ENCODE data around the gene LRRC45.

Gene LRRC45

DNA sequence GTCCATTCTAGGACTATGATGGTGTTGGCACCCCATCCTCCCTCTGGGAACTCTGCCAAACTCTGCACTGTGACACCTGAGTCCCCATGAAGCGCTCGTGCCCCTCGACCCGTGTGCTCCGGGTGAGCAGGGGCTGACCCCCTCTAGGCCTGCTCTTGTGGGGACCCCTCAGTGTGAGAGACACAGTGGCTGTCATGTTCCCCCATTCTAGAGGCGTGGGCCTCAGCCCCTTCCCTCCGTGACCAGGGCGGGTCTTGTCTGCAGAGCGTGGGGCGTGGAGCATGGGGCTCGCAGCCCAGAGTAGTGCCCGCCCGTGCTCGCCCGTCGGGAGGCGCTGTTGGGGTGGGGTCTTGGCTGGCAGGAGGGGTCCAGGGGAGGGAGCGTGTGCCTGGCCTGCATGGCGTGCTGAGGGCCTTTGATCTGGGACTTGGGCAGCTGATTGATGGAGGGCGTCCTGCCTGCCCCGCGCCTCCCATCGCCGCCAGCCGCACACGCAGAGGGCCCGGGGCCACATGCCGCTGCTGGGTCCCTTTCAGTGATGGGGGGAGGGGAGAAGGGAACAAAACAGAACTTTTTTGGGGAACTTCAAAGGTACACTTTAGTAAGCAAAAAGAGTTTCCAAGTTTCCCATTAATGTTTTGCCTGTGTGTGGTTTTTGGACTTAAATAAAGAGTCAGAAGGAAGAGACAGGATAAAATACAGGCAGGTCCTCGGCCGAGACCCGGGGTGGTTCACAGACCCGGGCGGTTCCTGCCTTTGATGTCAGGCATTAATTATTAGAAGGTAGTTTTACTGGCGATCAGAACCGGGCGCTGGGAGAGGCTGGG, 22.9 kb upstream of the LRRC45 start:
- DNase-seq (ENCODE audit: low read depth) = no peak
- H3K4me3 ChIP-seq (ENCODE audit: low read depth, low read length) = no peak overlapping the region
- TF ChIP-seq, protein P1, sequence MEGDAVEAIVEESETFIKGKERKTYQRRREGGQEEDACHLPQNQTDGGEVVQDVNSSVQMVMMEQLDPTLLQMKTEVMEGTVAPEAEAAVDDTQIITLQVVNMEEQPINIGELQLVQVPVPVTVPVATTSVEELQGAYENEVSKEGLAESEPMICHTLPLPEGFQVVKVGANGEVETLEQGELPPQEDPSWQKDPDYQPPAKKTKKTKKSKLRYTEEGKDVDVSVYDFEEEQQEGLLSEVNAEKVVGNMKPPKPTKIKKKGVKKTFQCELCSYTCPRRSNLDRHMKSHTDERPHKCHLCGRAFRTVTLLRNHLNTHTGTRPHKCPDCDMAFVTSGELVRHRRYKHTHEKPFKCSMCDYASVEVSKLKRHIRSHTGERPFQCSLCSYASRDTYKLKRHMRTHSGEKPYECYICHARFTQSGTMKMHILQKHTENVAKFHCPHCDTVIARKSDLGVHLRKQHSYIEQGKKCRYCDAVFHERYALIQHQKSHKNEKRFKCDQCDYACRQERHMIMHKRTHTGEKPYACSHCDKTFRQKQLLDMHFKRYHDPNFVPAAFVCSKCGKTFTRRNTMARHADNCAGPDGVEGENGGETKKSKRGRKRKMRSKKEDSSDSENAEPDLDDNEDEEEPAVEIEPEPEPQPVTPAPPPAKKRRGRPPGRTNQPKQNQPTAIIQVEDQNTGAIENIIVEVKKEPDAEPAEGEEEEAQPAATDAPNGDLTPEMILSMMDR (IDR thresholded peaks at IDR 0.05; ENCODE audit: insufficient read depth, low read depth, low read length, missing control alignments) = no peak

DNA sequence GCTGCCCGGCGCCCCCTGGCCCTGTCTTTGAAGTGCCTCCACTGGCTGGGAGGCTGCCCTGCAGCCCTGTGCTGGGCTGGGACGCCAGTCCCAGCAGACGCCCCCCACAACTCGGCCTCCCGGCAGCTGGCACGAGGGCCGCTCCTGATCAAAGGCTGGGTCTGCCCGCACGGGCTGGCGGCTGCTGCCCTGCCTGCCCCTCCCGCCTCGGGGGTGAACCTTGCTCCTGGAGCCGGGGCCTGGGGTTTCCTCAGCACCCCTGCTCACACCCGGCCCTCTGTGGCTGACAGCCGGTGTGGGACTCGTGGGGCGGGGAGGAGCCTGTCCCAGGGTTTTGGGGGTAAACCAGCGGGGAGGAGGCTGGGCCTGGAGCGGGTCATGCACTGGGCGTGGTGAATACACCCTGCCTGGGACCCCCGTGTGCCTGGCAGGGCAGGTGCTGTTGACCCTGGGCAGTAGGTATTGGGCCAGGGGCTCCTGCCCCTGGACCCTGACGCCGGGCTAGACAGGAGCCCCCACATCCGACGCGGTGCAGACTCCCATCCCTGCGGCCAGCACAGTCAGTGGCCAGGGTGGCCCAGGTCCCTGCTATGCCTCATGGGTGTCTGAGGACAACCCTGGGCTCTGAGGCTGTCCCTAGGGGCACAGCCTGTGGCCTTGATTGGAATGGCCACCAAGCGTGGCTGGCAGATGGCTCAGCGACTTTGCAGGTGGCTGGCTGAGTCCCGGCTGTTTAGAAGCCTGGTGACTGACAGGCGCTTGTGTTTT, 22.1 kb upstream of the LRRC45 start:
- no peak overlapping the region for H3K4me3 ChIP-seq (ENCODE audit: low read depth, low read length)
- TF ChIP-seq, protein P1 (IDR thresholded peaks at IDR 0.05; ENCODE audit: insufficient read depth, low read depth, low read length, missing control alignments) = no peak
- no peak for DNase-seq (ENCODE audit: low read depth)

DNA sequence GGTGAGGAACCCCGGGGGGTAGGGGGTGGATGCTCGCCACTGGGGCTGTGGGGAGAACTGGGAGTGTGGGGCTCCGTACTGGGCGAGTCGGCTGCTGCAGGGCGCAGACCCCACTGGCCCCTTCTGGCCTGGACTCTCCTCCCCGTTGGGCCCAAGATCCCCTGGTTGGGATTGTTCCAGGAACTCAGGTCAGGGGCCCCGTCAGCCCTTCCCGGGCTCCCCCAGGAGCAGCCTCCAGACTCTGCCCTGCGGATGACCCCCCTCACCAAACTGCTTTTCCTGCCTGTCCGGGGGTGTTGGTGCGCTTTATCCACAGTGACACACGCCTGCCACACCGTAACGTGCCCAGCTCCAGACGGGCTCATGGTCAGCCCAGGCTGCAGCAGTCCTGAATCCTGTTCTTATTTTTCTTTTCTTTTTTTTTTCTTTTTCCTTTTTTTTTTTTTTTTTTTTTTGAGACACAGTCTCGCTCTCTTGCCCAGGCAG, 21.5 kb upstream of the LRRC45 start:
- no peak for DNase-seq (ENCODE audit: low read depth)
- TF ChIP-seq, protein P1 (IDR thresholded peaks at IDR 0.05; ENCODE audit: insufficient read depth, low read depth, low read length, missing control alignments) = no peak
- no peak overlapping the region for H3K4me3 ChIP-seq (ENCODE audit: low read depth, low read length)

DNA sequence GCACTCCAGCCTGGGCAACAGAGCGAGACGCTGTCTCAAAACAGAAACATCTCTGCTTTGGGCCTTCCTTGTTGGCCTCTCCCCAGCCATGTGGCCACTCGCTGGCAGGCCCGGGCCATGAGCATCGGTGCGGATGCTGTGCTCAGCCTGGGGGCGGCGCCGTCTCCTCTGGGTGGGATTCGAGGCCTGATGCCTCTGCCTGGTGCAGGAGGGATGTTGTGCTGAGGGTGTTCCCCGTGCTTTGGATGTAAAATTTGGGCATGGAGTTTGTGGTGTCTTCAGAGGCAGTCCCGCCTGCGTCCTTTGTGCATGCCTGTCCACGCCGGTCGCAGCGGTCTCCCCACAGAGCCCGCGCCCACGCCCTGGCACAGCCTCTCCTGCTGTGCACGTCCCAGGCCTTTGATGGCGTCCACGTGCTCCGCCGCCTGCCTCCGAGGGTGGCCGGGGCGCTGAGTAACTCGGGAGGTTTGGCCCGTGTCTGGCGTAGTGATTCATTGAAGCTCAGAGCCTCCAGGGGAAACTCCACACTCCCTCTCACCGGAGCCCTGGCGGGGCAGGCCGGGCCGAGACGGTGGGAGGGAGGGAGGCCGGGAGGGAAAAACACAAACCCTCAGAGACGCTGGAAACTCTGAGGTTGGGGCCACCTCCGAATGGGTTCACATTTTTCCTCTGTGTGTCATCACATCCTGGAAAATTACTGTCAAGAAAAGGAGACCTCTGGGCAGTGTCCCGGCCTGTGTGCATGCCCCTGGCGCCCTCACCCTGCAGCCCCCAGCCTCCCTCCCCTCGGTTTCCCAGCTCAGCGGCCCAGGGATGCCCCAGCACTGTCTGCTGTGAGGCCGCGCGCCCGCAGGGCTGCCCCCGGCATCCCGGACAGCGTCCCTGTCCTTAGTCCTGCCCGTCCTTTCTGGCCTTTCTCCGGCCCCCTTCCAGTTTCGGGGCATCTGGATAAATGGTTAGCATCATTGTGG, 19.4 kb upstream of the LRRC45 start:
- DNase-seq (ENCODE audit: low read depth) = no peak
- TF ChIP-seq, protein P1 (IDR thresholded peaks at IDR 0.05; ENCODE audit: insufficient read depth, low read depth, low read length, missing control alignments) = no peak
- no peak overlapping the region for H3K4me3 ChIP-seq (ENCODE audit: low read depth, low read length)

DNA sequence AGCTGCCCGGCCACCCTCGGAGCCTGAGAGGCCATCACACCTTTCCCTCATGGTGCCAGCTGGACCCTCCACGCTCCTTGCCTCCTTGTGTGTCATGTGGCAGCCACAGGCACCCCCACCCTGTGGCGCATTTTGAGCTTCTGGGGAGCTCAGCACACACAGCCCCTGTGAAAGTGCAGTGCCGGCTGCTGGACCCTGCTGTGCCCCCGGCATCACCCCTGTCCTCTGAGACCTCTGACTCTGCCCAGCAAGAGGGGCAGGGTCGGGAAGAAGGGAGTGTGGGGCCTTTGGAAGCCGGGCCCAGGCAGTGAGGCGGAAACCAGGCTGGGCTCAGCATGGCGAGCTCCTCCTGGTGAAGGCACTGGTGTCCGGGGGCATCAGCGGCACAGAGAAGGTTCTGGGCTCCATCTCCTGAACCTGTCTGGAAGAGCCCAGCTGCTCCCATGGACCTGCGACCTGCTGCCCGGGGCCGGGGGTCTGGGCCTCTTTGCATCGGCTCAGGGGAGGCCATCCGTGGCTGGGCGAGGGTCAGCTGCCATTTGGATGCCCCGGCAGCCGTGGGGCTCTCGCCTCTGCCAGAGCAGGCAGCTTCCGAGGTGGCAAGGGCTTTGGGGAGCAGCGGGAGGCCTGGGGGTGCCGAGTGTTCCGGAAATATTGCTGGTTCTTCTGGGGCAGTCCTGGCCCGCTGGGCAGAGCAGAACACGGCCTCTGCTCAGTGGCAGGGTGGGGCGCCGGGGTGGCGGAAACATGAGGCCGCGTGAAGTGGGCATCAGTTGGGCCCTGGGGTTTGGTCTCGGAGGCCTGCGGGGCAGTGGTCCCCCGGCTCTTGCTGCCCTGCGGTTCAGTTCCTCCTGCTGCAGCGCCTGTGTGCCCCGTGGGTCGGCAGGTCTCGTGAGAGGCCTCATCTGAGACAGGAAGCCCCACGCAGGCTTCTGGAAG, 18.3 kb upstream of the LRRC45 start:
- no peak for DNase-seq (ENCODE audit: low read depth)
- TF ChIP-seq, protein P1 (IDR thresholded peaks at IDR 0.05; ENCODE audit: insufficient read depth, low read depth, low read length, missing control alignments) = no peak

More for the DNA sequence above, 18.3 kb upstream of the LRRC45 start:
- H3K4me3 ChIP-seq (ENCODE audit: low read depth, low read length) = no peak overlapping the region
